ENCODE data around the gene ANKZF1. TPM values are rescaled to one million over a fixed set of nuclear protein-coding genes. Genes with fewer than 3 reads are reported as not detected.

ANKZF1 gene
- total and polyA plus RNA-seq, 10 of the 15 experiments (the other 5 are each of a cell fraction or from before 2014, with no cell fraction given), result 3.1 to 104 (median 35.0) TPM

DNA sequence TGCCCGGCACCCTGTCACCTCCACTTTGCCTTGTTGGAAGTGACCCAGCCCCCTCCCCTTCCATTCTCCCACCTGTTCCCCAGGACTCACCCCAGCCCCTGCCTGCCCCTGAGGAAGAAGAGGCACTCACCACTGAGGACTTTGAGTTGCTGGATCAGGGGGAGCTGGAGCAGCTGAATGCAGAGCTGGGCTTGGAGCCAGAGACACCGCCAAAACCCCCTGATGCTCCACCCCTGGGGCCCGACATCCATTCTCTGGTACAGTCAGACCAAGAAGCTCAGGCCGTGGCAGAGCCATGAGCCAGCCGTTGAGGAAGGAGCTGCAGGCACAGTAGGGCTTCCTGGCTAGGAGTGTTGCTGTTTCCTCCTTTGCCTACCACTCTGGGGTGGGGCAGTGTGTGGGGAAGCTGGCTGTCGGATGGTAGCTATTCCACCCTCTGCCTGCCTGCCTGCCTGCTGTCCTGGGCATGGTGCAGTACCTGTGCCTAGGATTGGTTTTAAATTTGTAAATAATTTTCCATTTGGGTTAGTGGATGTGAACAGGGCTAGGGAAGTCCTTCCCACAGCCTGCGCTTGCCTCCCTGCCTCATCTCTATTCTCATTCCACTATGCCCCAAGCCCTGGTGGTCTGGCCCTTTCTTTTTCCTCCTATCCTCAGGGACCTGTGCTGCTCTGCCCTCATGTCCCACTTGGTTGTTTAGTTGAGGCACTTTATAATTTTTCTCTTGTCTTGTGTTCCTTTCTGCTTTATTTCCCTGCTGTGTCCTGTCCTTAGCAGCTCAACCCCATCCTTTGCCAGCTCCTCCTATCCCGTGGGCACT lies 47.1 kb upstream of the ANKZF1 start (continued):
- TF ChIP-seq HCFC1 (IDR thresholded peaks at IDR 0.05; ENCODE audit: low read length) (no peak), ZNF217 (IDR thresholded peaks at IDR 0.05) (no peak), IRF4 (IDR thresholded peaks at IDR 0.05; ENCODE audit: low read depth, low read length) (no peak), FOS (IDR thresholded peaks at IDR 0.05; ENCODE audit: borderline replicate concordance, extremely low read depth, insufficient read length) (no peak), SREBF2 (IDR thresholded peaks at IDR 0.05; ENCODE audit: low read length) (no peak), BACH1 (IDR thresholded peaks at IDR 0.05; ENCODE audit: borderline replicate concordance) (no peak)

DNA sequence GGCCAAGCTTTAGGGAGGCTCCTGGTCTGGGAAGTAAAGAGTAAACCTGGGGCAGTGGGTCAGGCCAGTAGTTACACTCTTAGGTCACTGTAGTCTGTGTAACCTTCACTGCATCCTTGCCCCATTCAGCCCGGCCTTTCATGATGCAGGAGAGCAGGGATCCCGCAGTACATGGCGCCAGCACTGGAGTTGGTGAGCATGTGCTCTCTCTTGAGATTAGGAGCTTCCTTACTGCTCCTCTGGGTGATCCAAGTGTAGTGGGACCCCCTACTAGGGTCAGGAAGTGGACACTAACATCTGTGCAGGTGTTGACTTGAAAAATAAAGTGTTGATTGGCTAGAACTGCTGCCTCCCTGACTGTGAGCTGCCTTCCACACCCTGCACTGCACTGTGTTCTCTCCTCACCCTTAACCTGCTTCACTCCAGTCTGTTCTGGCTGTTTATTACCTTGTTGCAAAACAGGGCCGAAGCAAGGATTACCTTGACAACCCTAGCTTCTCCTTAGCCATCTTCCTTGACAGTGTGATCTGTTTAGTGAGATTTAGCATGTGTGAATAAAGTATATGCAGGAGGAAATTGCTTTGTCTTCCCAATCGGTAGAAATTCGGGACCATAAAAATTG lies 46.3 kb upstream of the ANKZF1 start:
- in situ Hi-C loops (cut with MboI) (no loop called here), intact Hi-C loops (cut with micrococcal nuclease; ENCODE audit: unreplicated experiment) (no loop called here)
- H3K9me3 ChIP-seq (replicated peaks; ENCODE audit: control insufficient read depth, insufficient read depth, low read length), result no peaks in the 10 kb centered on the region
- no peak overlapping the region for H2AFZ ChIP-seq (ENCODE audit: control insufficient read depth, low read depth, low read length)
- H3K4me2 ChIP-seq (ENCODE audit: control insufficient read depth, insufficient read depth), result no peak overlapping the region
- no peak overlapping the region for H3K27ac ChIP-seq (ENCODE audit: control insufficient read depth, insufficient read depth)
- H3K4me1 ChIP-seq (ENCODE audit: control insufficient read depth, insufficient read depth, low read length), result peaks cover 10% of the 10 kb centered on the region
- no TSS peak for BruUV-seq (replicated peaks)
- 98% methylated on average over 6 of the region's 6 CpGs for WGBS (ENCODE audit: insufficient coverage, insufficient replicate concordance, low lambda C conversion rate, missing lambda C conversion rate)
- DNase-seq (ENCODE audit: low read depth, low spot score), result no peak
- FAIRE-seq, result no peak
- no peak overlapping the region for H3K9ac ChIP-seq (ENCODE audit: control insufficient read depth, insufficient read depth, low read length)
- peaks cover 13% of the 10 kb centered on the region for H3K79me2 ChIP-seq (ENCODE audit: control insufficient read depth, insufficient read depth, low read length)
- SMC1A ChIA-PET (ENCODE audit: uncharacterized antibody, unreplicated experiment), result no interaction called here
- CTCF ChIA-PET, result interaction anchor here (0.6 to 1.2 kb wide), 3 partner anchors 11 to 112 kb away, joined by 3 read pairs; partner anchors contain the start of gene DNAJB2
- H4K20me1 ChIP-seq (ENCODE audit: control insufficient read depth, insufficient read depth), result no peaks in the 10 kb centered on the region
- POLR2A ChIA-PET, result interaction anchor here (0.5 kb wide), 1 partner anchor 28 kb away, joined by 3 read pairs; no protein-coding TSS in a partner anchor
- H3K36me3 ChIP-seq (ENCODE audit: control insufficient read depth in 2 of 2, insufficient read depth in 2 of 2, low read length in 1 of 2), result peaks cover 6 to 10% of the 10 kb centered on the region in 2 experiments; a peak in 3 of 4 replicates
- RAD21 ChIA-PET (ENCODE audit: unreplicated experiment), result interaction anchor here (1.1 kb wide), 1 partner anchor 24 kb away, joined by 3 read pairs; no protein-coding TSS in a partner anchor
- H3K27me3 ChIP-seq (replicated peaks in 1 of 2; ENCODE audit: control insufficient read depth in 2 of 2, insufficient read depth in 2 of 2, low read length in 1 of 2), result no peaks in the 10 kb centered on the region
- ATAC-seq, result no peak
- no peak overlapping the region for H3K4me3 ChIP-seq
- TF ChIP-seq ESRRA (IDR thresholded peaks at IDR 0.05; ENCODE audit: low read length), result no peak
- no peak for TF ChIP-seq IRF5 (IDR thresholded peaks at IDR 0.05; ENCODE audit: borderline replicate concordance)
- no peak for TF ChIP-seq HSF1 (IDR thresholded peaks at IDR 0.05; ENCODE audit: low read depth, low read length)
- TF ChIP-seq, protein P1, sequence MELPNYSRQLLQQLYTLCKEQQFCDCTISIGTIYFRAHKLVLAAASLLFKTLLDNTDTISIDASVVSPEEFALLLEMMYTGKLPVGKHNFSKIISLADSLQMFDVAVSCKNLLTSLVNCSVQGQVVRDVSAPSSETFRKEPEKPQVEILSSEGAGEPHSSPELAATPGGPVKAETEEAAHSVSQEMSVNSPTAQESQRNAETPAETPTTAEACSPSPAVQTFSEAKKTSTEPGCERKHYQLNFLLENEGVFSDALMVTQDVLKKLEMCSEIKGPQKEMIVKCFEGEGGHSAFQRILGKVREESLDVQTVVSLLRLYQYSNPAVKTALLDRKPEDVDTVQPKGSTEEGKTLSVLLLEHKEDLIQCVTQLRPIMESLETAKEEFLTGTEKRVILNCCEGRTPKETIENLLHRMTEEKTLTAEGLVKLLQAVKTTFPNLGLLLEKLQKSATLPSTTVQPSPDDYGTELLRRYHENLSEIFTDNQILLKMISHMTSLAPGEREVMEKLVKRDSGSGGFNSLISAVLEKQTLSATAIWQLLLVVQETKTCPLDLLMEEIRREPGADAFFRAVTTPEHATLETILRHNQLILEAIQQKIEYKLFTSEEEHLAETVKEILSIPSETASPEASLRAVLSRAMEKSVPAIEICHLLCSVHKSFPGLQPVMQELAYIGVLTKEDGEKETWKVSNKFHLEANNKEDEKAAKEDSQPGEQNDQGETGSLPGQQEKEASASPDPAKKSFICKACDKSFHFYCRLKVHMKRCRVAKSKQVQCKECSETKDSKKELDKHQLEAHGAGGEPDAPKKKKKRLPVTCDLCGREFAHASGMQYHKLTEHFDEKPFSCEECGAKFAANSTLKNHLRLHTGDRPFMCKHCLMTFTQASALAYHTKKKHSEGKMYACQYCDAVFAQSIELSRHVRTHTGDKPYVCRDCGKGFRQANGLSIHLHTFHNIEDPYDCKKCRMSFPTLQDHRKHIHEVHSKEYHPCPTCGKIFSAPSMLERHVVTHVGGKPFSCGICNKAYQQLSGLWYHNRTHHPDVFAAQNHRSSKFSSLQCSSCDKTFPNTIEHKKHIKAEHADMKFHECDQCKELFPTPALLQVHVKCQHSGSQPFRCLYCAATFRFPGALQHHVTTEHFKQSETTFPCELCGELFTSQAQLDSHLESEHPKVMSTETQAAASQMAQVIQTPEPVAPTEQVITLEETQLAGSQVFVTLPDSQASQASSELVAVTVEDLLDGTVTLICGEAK (IDR thresholded peaks at IDR 0.05; ENCODE audit: borderline replicate concordance), result no peak
- no peak for TF ChIP-seq BHLHE40 (IDR thresholded peaks at IDR 0.05; ENCODE audit: borderline replicate concordance in 1 of 2, low read depth in 2 of 2, low read length in 1 of 2)
- TF ChIP-seq PAX8 (IDR thresholded peaks at IDR 0.05), result no peak
- TF ChIP-seq YBX1 (IDR thresholded peaks at IDR 0.05), result no peak
- TF ChIP-seq JUND (IDR thresholded peaks at IDR 0.05; ENCODE audit: low read depth, low read length), result no peak
- no peak for TF ChIP-seq FOS (IDR thresholded peaks at IDR 0.05; ENCODE audit: borderline replicate concordance, extremely low read depth, insufficient read length)
